ENCODE data around the gene ABCA4. TPM values are rescaled to one million over a fixed set of nuclear protein-coding genes. Genes with fewer than 3 reads are reported as not detected.

The ABCA4 gene
- total and polyA plus RNA-seq, 11 donors = 0.04 to 0.37 (median 0.16) TPM; not detected in 2

- TF ChIP-seq, protein P1, sequence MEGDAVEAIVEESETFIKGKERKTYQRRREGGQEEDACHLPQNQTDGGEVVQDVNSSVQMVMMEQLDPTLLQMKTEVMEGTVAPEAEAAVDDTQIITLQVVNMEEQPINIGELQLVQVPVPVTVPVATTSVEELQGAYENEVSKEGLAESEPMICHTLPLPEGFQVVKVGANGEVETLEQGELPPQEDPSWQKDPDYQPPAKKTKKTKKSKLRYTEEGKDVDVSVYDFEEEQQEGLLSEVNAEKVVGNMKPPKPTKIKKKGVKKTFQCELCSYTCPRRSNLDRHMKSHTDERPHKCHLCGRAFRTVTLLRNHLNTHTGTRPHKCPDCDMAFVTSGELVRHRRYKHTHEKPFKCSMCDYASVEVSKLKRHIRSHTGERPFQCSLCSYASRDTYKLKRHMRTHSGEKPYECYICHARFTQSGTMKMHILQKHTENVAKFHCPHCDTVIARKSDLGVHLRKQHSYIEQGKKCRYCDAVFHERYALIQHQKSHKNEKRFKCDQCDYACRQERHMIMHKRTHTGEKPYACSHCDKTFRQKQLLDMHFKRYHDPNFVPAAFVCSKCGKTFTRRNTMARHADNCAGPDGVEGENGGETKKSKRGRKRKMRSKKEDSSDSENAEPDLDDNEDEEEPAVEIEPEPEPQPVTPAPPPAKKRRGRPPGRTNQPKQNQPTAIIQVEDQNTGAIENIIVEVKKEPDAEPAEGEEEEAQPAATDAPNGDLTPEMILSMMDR (IDR thresholded peaks at IDR 0.05) = peak in 3 of 12 donors; percentile 14 to 29 (median 20)
- no peak for TF ChIP-seq POLR2A (IDR thresholded peaks at IDR 0.05)
- DNase-seq (no peak), ATAC-seq (peak in 2 of 4 donors; percentile 26 to 34)
- WGBS, 4 donors = 87 to 92% (median 88%) methylated on average over 10 of the region's 10 CpGs
- no peaks in the 10 kb centered on the region for H3K27me3 ChIP-seq
- intact Hi-C loops (cut with DNase I) = no loop called here
- H3K27ac ChIP-seq = peak overlapping the region in 10 of 12 donors; percentile 5 to 76 (median 53)
- H3K4me1 ChIP-seq = peaks cover 0 to 23% (median 8%) of the 10 kb centered on the region in 12 donors
- no peak overlapping the region for H3K4me3 ChIP-seq
- H3K9me3 ChIP-seq = no peaks in the 10 kb centered on the region
- no peaks in the 10 kb centered on the region for H3K36me3 ChIP-seq
Observed at GRCh38 chr1:93980320-93981273, 140.4 kb downstream of the ABCA4 start.

DNA sequence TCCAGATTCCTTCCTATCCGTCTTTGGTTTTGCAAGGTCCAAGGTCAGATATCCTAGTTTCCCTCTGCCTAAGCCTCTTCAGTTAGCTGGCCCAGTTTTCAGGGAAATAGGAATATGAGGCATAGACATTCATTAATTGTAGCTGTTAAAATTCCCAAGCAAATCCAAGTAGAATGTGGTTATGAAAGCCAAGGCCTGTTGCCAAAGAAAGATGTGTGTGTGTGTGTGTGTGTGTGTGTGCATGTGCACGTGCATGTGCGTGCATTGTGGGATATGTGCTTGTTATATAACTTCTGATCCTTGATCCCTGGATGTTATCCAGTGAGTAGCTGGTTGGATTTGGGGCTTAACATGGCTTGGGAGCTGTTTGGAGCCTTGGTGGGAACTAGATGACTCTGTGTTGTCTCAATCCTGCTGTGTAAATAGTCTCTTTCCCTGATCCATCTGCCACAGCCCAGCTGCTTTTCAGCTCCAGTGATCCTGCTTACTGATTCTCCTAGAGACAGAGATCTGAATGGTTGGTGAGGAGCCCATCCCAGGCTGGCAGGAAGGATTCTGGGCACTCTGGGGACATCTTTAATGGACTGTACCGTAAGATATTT lies 141.1 kb downstream of the ABCA4 start:
- H3K27ac ChIP-seq = peak overlapping the region in 10 of 12 donors; percentile 5 to 76 (median 53)
- ATAC-seq (peak; percentile 49 to 84 (median 54)), DNase-seq (peak in 2 of 5 donors; percentile 30 to 44)
- no peaks in the 10 kb centered on the region for H3K9me3 ChIP-seq
- no peaks in the 10 kb centered on the region for H3K36me3 ChIP-seq
- peaks cover 0 to 23% (median 8%) of the 10 kb centered on the region in 12 donors for H3K4me1 ChIP-seq
- intact Hi-C loops (cut with DNase I) = no loop called here
- 26 to 56% (median 41%) methylated on average over 4 of the region's 4 CpGs for WGBS, 4 donors
- no peak for TF ChIP-seq POLR2A (IDR thresholded peaks at IDR 0.05)
- no peaks in the 10 kb centered on the region for H3K27me3 ChIP-seq
- H3K4me3 ChIP-seq = no peak overlapping the region

- H3K27ac ChIP-seq = peak overlapping the region in 8 of 12 donors; percentile 15 to 56 (median 44)
- peak in 1 of 4 donors; percentile 9 for ATAC-seq
Observed at GRCh38 chr1:93979040-93979717, 141.8 kb downstream of the ABCA4 start.

GRCh38 chr1:93977598-93977945 lies 143.4 kb downstream of the ABCA4 start:
- no peak for ATAC-seq
- H3K36me3 ChIP-seq = no peaks in the 10 kb centered on the region
- DNase-seq = no peak
- no peak overlapping the region for H3K27ac ChIP-seq
- intact Hi-C loops (cut with DNase I) = no loop called here
- TF ChIP-seq POLR2A (IDR thresholded peaks at IDR 0.05) = no peak
- H3K27me3 ChIP-seq = no peaks in the 10 kb centered on the region
- WGBS, 4 donors = 82 to 91% (median 87%) methylated on average over 1 of the region's 1 CpG
- peaks cover 0 to 23% (median 8%) of the 10 kb centered on the region in 12 donors for H3K4me1 ChIP-seq
- no peak overlapping the region for H3K4me3 ChIP-seq
- no peaks in the 10 kb centered on the region for H3K9me3 ChIP-seq

More at GRCh38 chr1:93979040-93979717, 141.8 kb downstream of the ABCA4 start:
- 64 to 79% (median 72%) methylated on average over 7 of the region's 7 CpGs for WGBS, 4 donors
- no peak for DNase-seq
- Histone ChIP-seq H3K36me3 (no peaks in the 10 kb centered on the region), H3K9me3 (no peaks in the 10 kb centered on the region), H3K4me3 (no peak overlapping the region), H3K4me1 (peaks cover 0 to 23% (median 8%) of the 10 kb centered on the region in 12 donors), H3K27me3 (no peaks in the 10 kb centered on the region)
- intact Hi-C loops (cut with DNase I) = no loop called here
- TF ChIP-seq, protein P1 (IDR thresholded peaks at IDR 0.05) = no peak
- TF ChIP-seq POLR2A (IDR thresholded peaks at IDR 0.05) = no peak
